ENCODE data around the gene IGFLR1. TPM values are rescaled to one million over a fixed set of nuclear protein-coding genes. Genes with fewer than 3 reads are reported as not detected.
"Not testable (repeated sequence)": the region's sequence is repeated elsewhere in the genome, so short reads cannot be mapped to it uniquely, and the experiment has no call there.

The IGFLR1 gene
- total RNA-seq, 1 donor from 2014 or later: 2.3 TPM

GRCh38 chr19:35739275-35740107, 2.8 kb downstream of the IGFLR1 start:
- no peak for DNase-seq

DNA sequence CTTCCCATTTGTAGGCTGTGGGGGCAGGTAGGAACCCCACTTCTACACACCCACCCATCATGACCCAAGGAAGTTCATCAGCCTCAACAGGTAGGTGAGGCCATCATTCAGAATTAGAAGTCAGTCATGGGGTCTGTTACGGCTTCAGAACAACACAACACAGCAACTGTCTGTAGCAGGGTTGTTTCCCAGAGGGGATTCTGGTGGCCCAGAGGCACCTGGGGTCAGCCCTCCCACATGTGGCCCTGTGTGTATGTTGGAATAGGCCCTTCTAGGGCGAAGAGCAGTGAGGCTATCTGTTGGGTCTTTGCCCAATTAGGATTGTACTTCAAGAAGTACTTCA, 3.4 kb downstream of the IGFLR1 start:
- no peak for DNase-seq

DNA sequence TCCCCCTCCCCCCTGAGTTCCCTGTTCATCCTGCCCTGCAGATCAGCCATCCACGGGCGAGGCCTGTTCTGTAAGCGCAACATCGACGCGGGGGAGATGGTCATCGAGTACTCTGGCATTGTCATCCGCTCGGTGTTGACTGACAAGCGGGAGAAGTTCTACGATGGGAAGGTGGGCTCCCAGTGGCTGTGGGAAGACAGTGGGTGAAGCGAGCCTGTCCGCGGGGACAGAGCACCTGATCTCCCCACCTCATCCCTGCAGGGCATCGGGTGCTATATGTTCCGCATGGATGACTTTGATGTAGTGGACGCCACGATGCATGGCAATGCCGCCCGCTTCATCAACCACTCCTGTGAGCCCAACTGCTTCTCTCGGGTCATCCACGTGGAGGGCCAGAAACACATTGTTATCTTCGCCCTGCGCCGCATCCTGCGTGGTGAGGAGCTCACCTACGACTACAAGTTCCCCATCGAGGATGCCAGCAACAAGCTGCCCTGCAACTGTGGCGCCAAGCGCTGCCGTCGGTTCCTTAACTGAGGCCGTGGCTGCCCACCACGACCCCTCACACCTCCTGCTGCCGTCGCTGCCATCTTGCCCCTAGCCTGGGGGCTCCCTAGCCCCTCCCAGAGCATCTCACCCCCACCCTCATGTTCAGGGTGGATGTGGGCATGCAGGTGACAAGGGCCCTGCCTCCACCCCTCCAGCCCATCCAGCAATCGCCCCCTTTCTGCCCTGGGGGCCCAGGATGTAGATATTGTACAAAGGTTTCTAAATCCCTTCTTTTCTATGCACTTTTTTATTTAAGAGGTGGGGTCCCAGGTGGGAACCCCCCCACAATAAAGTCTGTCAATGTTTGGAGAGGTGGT, 4.0 kb downstream of the IGFLR1 start:
- DNase-seq: no peak

- DNase-seq: no peak
These were observed 5.1 kb downstream of the IGFLR1 start for GRCh38 chr19:35736913-35737886.

GRCh38 chr19:35734889-35735288, 7.4 kb downstream of the IGFLR1 start:
- DNase-seq: no peak

DNA sequence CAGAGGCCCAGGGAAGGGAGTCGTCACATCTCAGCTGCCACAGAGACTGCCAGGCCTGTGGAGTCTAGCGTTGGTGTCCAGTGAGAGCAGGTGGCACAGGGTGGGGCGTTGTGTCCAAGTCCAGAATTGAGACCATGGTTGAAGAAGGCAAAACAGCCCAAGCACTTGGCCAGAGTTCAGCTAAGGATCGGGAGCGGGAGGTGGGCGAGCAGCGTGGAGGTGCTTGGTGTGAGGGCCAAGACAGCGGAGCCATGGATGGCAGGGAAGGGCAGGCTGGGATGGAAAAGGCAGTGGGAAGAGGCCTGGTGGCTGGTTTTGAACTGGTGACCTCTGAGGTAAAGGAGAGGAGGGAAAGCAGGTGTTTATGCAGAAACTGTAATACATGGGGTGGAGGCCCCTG, 8.0 kb downstream of the IGFLR1 start:
- DNase-seq: no peak

DNA sequence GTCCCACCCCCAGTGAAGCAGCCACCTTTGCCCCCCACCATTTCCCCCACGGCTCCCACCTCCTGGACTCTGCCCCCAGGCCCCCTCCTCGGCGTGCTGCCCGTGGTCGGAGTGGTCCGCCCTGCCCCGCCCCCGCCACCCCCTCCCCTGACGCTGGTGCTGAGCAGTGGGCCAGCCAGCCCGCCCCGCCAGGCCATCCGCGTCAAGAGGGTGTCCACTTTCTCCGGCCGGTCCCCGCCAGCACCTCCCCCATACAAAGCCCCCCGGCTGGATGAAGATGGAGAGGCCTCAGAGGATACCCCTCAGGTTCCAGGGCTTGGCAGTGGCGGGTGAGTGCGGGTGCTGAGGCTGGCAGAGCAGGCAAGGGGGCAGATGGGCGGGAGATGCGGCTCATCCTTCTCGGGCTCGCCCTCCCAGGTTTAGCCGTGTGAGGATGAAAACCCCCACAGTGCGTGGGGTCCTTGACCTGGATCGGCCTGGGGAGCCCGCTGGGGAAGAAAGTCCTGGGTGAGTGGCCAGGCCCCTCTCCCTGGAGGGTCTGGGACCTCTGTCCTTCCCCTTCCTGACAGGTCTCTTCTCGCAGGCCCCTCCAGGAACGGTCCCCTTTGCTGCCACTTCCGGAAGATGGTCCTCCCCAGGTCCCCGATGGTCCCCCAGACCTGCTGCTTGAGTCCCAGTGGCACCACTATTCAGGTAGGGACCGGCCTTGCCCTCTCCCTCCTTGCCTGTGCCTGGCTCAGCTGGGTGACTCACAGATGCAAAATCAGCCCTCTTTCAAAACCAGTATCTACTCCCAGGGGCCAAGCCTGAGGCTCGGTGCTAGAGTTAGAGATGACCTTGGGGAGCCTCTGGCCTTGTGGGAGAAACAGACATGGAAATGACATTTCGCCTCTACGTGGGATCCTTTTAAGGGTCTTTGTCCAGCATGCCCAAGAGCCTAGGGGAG, 8.8 kb downstream of the IGFLR1 start:
- DNase-seq: no peak

DNA sequence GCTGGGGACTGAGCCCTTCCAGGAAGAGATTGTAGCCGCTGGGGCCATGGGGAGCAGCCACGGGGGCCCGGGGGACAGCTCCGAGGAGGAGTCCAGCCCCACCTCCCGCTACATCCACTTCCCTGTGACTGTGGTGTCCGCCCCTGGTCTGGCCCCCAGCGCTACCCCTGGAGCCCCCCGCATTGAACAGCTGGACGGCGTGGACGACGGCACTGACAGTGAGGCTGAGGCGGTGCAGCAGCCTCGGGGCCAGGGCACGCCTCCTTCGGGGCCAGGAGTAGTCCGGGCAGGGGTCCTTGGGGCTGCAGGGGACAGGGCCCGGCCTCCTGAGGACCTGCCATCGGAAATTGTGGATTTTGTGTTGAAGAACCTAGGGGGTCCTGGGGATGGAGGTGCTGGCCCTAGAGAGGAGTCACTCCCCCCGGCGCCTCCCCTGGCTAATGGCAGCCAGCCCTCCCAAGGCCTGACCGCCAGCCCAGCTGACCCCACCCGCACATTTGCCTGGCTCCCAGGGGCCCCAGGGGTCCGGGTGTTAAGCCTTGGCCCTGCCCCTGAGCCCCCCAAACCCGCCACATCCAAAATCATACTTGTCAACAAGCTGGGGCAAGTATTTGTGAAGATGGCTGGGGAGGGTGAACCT, 9.6 kb downstream of the IGFLR1 start:
- DNase-seq: no peak

DNA sequence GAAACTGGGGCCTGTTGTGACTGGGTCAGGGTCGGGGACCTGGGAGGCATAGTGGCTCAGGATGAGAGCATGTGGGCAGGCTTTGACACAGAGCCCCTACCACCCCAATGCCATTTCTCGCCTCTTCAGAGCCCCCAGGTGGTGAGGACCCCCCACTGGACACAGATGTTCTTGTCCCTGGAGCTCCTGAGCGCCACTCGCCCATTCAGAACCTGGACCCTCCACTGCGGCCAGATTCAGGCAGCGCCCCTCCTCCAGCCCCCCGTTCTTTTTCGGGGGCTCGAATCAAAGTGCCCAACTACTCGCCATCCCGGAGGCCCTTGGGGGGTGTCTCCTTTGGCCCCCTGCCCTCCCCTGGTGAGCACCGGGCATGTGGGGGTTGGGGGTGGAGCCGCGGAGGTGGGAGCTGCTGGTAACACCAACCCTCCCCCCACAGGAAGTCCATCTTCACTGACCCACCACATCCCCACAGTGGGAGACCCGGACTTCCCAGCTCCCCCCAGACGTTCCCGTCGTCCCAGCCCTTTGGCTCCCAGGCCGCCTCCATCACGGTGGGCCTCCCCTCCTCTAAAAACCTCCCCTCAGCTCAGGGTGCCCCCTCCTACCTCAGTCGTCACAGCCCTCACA, 10.4 kb downstream of the IGFLR1 start:
- DNase-seq: no peak

DNA sequence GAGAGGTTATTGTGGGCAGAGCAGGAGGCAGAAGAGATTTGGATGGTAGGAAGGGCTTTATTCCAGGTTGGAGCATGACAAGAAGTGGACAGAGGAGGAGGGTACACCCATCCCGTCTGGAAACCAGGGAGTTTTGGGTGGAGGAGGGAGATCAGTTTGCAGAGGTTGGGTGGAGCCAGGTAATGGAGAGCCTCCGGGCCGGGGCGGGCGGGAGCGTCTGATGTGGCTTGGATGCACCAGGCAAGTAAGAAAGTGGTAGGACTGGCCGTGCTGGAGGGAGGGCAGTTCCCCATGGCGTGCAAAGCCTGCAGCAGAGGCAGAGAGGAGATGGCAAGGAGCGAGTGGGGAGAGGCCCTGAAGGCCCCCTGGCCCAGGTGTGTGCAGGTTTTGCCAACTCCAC, 10.9 kb downstream of the IGFLR1 start:
- no peak for DNase-seq

- DNase-seq: no peak
These were observed 11.9 kb downstream of the IGFLR1 start for GRCh38 chr19:35730326-35730725.

DNA sequence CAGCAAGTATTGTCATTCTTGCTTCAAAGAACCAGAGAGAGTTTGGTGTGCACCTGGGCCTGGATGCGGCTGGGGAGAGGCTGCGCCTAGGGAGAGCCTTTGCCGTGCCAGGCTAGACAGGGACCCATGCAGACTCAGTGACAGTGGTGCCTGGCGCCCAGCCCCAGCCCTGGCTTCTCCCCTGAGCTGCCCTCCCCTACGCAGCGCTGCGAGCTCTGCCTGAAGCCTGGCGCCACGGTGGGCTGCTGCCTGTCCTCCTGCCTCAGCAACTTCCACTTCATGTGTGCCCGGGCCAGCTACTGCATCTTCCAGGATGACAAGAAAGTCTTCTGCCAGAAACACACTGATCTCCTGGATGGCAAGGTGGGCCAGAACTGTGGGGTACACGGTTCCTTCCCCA, 12.5 kb downstream of the IGFLR1 start:
- no peak for DNase-seq

DNA sequence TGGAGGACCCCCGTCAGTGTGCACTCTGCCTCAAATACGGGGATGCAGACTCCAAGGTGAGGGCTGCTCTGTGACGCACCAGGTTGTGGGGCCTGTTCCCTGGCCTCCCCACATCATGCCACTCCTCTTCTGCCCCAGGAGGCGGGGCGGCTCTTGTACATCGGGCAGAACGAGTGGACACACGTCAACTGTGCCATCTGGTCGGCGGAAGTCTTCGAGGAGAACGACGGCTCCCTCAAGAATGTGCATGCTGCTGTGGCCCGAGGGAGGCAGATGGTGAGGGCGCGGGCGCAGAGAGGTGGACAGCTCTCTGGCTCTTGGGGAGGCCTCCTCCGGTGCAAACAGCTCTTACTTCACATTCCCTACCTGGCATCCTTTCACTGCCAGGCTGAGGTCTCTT, 13.2 kb downstream of the IGFLR1 start:
- DNase-seq: no peak

- DNase-seq: no peak
These were observed 14.1 kb downstream of the IGFLR1 start for GRCh38 chr19:35727956-35728706.

GRCh38 chr19:35727053-35727955, 14.9 kb downstream of the IGFLR1 start:
- no peak for DNase-seq

DNA sequence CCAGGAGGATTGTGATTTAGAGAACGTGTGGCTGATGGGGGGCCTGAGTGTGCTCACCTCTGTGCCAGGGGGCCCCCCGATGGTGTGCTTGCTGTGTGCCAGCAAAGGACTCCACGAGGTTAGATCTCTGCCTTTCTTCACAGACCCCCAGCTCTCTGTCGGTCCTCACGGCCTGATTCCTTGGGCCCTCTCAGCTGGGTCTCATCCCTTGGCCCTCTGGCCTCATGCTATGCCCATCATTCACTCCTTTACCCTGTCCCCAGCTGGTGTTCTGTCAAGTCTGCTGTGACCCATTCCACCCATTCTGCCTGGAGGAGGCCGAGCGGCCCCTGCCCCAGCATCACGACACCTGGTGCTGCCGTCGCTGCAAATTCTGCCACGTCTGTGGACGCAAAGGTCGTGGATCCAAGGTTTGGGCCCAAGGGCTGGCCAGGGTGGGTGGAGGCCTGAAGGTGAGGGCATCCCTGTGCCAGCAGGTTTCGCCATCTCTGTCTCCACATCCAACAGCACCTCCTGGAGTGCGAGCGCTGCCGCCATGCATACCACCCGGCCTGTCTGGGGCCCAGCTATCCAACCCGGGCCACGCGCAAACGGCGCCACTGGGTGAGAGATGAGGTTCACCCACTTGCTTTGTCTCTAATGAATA, 16.9 kb downstream of the IGFLR1 start:
- no peak for DNase-seq

GRCh38 chr19:35724560-35724959, 17.7 kb downstream of the IGFLR1 start:
- DNase-seq: no peak

- not testable (repeated sequence) for DNase-seq
These were observed 18.1 kb downstream of the IGFLR1 start for GRCh38 chr19:35724132-35724531.

All from tongue (tissue), 2 donors.